ENCODE data around the gene SYTL3.

DNA sequence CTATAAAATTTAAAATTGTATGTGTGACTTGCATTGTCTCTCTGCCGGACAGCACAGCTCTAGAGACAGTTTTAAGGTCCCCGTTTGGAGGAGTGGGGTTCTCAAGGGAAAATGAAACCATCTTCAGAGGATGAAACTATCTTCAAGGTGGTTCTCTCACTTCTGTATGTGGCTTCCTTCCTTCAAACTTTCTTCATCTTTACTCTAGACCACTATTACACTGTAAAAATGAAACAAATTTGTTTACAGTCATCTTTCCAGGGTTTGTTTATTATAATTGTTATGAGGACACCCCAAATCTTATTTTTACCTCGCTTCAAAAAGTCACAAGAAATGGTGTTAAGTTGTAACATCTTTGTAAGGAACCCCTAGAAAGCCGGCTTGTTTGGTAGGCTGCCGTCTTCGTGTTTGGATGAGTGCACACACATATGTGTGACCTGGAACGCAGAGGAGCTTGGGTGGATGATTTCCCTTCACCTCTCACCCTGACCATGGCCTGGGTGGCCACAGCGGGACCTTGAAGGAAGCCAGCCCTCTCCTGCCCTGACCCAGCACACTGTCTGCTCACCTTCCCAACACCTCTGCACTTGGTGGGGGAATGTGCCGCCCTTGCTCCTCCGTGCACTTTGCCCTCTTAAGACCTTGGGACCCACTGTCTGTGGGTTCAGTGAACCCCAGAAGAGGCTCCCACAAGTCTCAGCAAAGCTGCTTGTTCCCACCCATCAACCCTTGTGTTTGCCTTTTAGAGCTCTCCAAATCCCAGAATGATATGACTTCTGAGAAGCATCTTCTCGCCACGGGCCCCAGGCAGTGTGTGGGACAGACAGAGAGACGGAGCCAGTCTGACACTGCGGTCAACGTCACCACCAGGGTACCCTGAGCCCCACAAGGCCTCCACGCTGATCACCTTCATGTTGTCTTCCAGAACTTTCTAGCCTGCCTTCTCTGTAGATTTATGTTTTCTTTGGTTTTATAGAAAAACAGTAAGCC lies 67.8 kb downstream of the SYTL3 start:
- no peak for TF ChIP-seq RXRA (IDR thresholded peaks at IDR 0.05; ENCODE audit: borderline replicate concordance, low read depth)
- TF ChIP-seq SMC3 (IDR thresholded peaks at IDR 0.05; ENCODE audit: low read depth, low read length), result no peak
- no peak for TF ChIP-seq RCOR1 (IDR thresholded peaks at IDR 0.05; ENCODE audit: low read length)
- no peak for TF ChIP-seq FOXM1 (IDR thresholded peaks at IDR 0.05; ENCODE audit: low read depth)
- no peak for TF ChIP-seq FOXJ3 (CRISPR knock-in tag; IDR thresholded peaks at IDR 0.05)
- TF ChIP-seq, protein P1, sequence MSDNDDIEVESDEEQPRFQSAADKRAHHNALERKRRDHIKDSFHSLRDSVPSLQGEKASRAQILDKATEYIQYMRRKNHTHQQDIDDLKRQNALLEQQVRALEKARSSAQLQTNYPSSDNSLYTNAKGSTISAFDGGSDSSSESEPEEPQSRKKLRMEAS (IDR thresholded peaks at IDR 0.05; ENCODE audit: low read depth), result no peak
- no peak for TF ChIP-seq MEF2A (IDR thresholded peaks at IDR 0.05; ENCODE audit: borderline replicate concordance, low read depth)
- TF ChIP-seq, protein P2, sequence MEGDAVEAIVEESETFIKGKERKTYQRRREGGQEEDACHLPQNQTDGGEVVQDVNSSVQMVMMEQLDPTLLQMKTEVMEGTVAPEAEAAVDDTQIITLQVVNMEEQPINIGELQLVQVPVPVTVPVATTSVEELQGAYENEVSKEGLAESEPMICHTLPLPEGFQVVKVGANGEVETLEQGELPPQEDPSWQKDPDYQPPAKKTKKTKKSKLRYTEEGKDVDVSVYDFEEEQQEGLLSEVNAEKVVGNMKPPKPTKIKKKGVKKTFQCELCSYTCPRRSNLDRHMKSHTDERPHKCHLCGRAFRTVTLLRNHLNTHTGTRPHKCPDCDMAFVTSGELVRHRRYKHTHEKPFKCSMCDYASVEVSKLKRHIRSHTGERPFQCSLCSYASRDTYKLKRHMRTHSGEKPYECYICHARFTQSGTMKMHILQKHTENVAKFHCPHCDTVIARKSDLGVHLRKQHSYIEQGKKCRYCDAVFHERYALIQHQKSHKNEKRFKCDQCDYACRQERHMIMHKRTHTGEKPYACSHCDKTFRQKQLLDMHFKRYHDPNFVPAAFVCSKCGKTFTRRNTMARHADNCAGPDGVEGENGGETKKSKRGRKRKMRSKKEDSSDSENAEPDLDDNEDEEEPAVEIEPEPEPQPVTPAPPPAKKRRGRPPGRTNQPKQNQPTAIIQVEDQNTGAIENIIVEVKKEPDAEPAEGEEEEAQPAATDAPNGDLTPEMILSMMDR (IDR thresholded peaks at IDR 0.05), result no peak
- TF ChIP-seq POLR2AphosphoS5 (IDR thresholded peaks at IDR 0.05; ENCODE audit: low read depth, low read length), result no peak
- no peak for TF ChIP-seq YY1 (IDR thresholded peaks at IDR 0.05; ENCODE audit: low read depth)
- TF ChIP-seq RAD21 (IDR thresholded peaks at IDR 0.05; ENCODE audit: low read length), result no peak
- no peak for TF ChIP-seq TCF12 (IDR thresholded peaks at IDR 0.05)
- TF ChIP-seq FOSL2 (IDR thresholded peaks at IDR 0.05; ENCODE audit: borderline replicate concordance, low read depth), result no peak
